Islet precursor cell (in vitro differentiated cells): ENCODE data around the gene EFNA5.

ENCODE experiments used
- DNase-seq: peaks from one replicate; pipeline ENCODE4 v3.0.0-alpha.2; 2018

Gene EFNA5

GRCh38 chr5:107670932-107671741 is at the start of gene EFNA5:
EFNA5 (minus strand) TSS chr5:107670937.
- DNase-seq, result peak; percentile 81

GRCh38 chr5:107719034-107719606 is 48.4 kb upstream of the EFNA5 start:
- DNase-seq, result no peak

- DNase-seq, result no peak
Observed at GRCh38 chr5:107717816-107718215, 47.1 kb upstream of the EFNA5 start.

GRCh38 chr5:107713228-107713627 is 42.5 kb upstream of the EFNA5 start:
- DNase-seq, result no peak

- DNase-seq, result no peak
Observed at GRCh38 chr5:107712359-107712870, 41.7 kb upstream of the EFNA5 start.

- DNase-seq, result no peak
Observed at GRCh38 chr5:107705402-107706014, 34.8 kb upstream of the EFNA5 start.

- peak; percentile 63 for DNase-seq
Observed at GRCh38 chr5:107704681-107705401, 34.1 kb upstream of the EFNA5 start.

GRCh38 chr5:107700481-107700880 is 29.7 kb upstream of the EFNA5 start:
- DNase-seq, result no peak

- DNase-seq, result no peak
Observed at GRCh38 chr5:107699425-107699824, 28.7 kb upstream of the EFNA5 start.

GRCh38 chr5:107698286-107698685 is 27.5 kb upstream of the EFNA5 start:
- no peak for DNase-seq

GRCh38 chr5:107696498-107696897 is 25.8 kb upstream of the EFNA5 start:
- DNase-seq, result no peak

- no peak for DNase-seq
Observed at GRCh38 chr5:107696080-107696479, 25.3 kb upstream of the EFNA5 start.

- DNase-seq, result no peak
Observed at GRCh38 chr5:107687937-107688336, 17.2 kb upstream of the EFNA5 start.

- no peak for DNase-seq
Observed at GRCh38 chr5:107687404-107687803, 16.7 kb upstream of the EFNA5 start.

GRCh38 chr5:107682533-107682932 is 11.8 kb upstream of the EFNA5 start:
- no peak for DNase-seq

GRCh38 chr5:107680799-107681198 is 10.1 kb upstream of the EFNA5 start:
- no peak for DNase-seq

GRCh38 chr5:107680099-107680498 is 9.4 kb upstream of the EFNA5 start:
- no peak for DNase-seq

- DNase-seq, result no peak
Observed at GRCh38 chr5:107676702-107677101, 6.0 kb upstream of the EFNA5 start.

- no peak for DNase-seq
Observed at GRCh38 chr5:107675201-107675600, 4.5 kb upstream of the EFNA5 start.

- DNase-seq, result no peak
Observed at GRCh38 chr5:107674655-107675054, 3.9 kb upstream of the EFNA5 start.

GRCh38 chr5:107673368-107674136 is 2.8 kb upstream of the EFNA5 start:
- DNase-seq, result peak; percentile 93

- no peak for DNase-seq
Observed at GRCh38 chr5:107673039-107673367, 2.3 kb upstream of the EFNA5 start.
